Stimulated activated CD4-positive, alpha-beta T cell treated with anti-CD3 and anti-CD28 coated beads, TNF-alpha, amount 100 ng/mL, for 48 hours (primary cell): ENCODE results near the gene EIF4A3.
"Not testable (repeated sequence)": the region's sequence is repeated elsewhere in the genome, so short reads cannot be mapped to it uniquely, and the experiment has no call there.

Experiments
- DNase-seq, 3 donors: peaks; one replicate each; pipeline ENCODE4 v3.0.0-alpha.2; 2020; ENCODE audit warnings: low read depth in 3 of 3

EIF4A3 gene

DNA sequence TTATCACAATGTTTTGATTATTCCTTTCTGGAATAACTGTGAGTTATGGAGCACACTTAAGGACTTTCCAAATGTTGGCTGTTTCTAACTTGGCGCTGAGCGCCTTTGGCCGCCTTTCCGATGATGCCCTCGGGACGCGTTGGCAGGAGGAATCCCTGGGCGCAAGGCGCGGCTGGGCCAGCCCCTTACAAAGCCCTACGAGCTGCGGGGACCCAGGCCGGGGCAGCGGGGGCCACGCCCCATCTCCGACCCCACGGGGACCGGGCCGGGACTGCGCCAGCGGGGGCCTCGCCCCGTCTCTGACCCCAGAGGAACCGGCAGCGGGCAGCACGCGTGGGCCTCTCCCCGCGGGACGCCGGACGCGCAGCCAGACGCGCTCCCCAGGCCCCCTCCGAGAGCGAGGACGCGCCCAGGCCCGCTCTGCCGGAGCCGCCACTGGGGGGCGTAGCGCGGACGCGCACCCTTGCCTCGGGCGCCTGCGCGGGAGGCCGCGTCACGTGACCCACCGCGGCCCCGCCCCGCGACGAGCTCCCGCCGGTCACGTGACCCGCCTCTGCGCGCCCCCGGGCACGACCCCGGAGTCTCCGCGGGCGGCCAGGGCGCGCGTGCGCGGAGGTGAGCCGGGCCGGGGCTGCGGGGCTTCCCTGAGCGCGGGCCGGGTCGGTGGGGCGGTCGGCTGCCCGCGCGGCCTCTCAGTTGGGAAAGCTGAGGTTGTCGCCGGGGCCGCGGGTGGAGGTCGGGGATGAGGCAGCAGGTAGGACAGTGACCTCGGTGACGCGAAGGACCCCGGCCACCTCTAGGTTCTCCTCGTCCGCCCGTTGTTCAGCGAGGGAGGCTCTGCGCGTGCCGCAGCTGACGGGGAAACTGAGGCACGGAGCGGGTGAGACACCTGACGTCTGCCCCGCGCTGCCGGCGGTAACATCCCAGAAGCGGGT, 45.6 kb downstream of the EIF4A3 start, which contains the start of gene GAA:
TSS of gene GAA (plus strand) at position 571 of the 935 bp plus-strand sequence. CDS start 3,006 bp downstream, outside the sequence.
- DNase-seq, result peak; percentile 71 to 81 (median 71)

GRCh38 chr17:80100035-80100323, 46.9 kb downstream of the EIF4A3 start:
- DNase-seq, result no peak

DNA sequence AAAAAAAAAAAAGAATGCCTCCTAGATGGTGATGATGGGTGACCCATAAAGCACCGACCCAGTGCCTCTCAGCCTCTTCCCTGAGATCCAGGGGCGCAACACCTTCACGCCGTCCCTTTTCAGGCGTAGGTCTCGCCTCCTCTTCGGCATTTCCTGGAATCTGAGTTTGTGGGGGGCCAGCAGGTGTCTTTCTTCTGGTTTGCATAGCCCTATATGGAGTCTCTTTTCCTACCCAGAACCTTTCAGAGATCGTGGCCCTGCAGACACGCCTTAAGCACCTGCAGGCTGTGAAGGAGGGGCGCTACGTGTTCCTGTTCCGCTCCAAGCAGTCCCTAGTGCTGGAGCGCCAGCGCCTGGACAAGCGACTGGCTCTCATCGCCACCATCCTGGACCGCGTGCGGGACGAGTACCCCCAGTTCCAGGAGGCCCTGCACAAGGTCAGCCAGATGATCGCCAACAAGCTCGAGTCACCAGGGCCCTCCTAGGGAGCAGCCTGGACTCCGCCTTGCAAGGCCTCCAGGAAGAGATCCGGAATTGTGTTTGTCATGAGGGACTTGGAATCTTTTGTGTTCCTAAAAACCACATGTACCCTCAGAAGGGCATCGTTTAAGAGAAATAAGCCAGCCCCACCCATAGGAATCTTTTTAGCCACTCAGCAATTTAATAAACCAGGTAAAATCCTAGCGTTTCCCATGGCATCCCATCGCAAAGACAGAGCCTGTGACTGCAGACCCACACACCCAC, 47.5 kb downstream of the EIF4A3 start:
- DNase-seq, result no peak

DNA sequence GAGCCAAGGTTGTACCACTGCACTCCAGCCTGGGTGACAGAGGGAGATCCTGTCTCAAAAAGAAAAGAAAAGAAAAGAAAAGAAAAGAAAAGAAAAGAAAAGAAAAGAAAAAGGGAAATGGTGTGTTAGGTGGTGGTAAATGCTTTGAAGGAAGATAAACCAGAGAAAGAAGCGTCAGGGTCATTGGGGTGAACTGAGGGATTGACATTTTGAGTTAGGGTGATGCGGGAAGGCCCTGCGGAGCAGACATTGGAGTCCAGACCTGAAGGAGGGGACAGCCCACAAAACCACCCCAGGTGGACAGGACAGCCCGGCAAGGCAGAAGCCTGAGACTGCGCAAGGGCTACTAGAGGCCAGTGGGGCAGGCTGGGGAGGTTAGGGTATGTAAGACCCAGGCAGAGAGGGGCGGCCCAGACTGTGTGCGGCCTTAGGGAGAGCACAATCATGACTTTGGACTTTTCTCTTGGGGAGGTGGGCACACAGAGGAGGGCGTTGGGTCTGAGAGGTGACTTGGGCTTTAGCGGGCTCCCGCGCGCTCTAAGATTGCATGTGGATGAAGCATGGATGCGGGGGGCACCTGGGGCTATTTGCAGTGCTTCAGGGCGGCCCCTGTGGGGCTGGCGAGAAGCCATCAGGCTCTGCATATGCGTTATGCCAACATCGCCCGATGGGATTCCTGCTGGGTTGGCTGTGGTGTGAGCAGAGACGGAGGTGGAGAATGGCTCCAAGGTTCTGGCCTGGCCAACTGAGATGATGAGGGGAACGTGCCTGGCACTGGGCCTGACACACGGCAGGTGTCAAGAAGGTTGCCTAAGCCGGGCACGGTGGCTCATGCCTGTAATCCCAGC, 48.9 kb downstream of the EIF4A3 start:
- DNase-seq, result no peak

- no peak for DNase-seq
Observed at GRCh38 chr17:80097127-80097621, 49.8 kb downstream of the EIF4A3 start.

DNA sequence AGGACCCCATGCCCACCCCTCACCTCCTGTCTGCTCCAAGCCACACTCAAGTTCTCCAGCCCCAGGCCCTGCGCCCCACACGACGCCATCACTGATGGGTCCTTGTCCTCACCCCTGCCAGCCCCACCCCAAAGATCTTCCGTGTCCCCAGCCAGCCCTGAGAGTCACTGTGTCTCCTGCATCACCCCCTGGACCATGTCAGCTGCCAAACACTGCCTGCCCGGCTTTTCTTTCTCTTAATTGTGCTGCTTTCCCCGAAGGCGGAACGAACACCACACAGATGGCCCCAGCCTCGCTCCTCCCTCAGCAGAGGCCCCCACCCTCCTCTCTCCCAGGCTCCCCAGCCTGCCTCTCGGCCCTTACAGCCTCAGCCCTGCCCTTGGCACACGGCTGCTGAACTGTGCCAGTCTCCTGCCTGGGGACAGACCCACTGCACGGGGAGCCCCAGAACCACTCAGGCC, 50.3 kb downstream of the EIF4A3 start:
- DNase-seq, result no peak

DNA sequence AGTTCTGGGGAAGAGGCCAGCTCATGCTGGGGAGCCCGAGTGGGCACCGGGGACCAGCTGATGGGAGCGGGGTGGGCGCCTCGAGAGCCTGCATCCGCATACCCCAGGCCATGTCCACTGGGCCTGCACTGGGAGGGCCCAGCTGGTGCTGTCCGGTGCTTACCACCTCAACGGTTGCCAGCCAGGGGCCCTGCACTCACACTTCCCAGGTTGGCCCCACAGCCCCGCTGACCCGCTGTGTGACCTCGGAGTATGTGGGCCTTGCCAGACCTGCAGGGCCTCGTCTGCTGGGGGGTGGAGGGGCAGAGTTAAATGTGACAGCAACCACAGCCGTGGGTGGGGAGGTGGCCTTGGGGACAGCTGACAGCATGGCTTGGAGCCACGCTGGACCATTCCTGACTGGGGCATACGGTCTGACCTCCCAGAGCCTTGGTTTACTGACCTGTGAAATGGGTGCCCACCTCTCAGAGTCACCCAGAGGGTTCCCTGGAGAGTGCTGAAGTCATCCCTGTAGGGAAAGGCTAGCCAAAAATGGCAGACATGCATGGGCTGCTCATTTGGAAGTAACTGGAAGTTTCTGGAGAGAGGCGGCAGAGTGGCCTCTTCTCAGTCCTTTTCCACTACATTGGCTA, 51.0 kb downstream of the EIF4A3 start:
- DNase-seq, result no peak

DNA sequence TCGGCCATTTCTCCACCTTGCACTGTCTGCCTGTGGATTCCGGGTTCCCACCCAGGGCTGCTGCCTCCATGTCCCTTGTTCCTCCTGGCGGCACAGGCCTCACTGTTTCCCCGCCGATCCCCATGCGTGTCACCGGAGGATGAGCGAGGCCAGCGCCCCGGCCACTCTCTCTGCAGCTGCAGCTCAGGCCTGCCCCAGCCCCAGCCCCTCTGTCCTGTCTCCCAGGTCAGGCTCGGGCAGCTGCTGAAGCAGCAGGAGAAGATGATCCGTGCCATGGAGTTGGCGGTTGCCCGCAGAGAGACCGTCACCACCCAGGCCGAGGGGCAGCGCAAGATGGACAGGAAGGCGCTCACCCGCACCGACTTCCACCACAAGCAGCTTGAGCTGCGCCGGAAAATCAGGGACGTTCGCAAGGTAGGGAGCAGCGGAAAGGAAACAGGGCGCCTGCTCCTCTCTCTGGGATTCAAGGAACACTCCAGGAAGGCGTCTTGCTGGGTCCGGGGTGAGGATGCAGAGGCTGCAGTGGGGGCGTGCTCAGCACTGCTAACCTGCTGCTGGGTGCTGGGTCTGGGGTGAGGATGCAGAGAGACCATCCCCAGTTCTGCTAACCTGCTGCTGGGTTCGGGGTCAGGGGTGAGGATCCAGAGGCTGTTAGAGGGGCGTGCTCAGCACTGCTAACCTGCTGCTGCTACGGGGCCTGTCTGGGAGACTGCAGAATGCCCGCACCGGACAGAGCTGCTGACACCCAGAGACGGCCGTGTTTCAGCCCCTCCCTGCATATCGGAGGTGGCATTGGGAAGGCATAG, 51.7 kb downstream of the EIF4A3 start:
- DNase-seq, result no peak

DNA sequence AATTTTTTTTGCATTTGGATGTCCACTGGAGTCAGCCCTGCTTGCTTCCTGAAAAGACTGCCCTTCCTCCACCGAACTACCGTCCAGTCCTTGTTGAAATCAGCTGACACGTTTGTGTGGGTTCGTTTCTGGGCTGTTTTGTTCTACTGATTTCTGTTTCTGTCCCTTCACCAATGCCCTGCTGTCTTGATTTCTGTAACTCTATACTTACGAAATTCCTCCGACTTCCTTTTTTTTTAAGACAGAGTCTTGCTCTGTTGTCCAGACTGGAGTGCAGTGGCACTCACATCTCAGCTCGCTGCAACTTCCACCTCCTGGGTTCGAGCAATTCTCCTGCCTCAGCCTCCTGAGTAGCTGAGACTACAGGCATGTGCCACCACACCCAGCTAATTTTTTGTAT, 54.0 kb downstream of the EIF4A3 start:
- no peak for DNase-seq

- DNase-seq, result no peak
Observed at GRCh38 chr17:80091376-80091775, 55.6 kb downstream of the EIF4A3 start.

- DNase-seq, result not testable (repeated sequence)
Observed at GRCh38 chr17:80090164-80090563, 56.8 kb downstream of the EIF4A3 start.

DNA sequence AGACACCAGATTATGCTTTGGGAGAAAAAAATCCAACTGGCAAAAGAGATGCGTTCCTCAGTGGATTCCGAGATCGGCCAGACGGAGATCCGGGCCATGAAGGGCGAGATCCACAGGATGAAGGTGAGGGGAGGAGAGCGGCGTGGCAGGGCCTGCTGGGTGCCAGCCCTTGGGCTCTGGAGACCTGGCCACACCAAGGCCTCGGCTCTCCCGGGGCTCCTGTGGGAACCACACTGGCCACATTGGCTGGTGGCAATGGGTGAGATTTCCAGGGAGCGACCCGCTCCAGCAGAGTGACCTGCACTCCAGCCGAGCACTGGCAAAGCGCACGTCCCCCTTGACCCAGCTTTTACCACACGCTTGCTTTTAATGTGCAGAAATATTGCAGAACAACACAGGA, 57.2 kb downstream of the EIF4A3 start:
- no peak for DNase-seq

DNA sequence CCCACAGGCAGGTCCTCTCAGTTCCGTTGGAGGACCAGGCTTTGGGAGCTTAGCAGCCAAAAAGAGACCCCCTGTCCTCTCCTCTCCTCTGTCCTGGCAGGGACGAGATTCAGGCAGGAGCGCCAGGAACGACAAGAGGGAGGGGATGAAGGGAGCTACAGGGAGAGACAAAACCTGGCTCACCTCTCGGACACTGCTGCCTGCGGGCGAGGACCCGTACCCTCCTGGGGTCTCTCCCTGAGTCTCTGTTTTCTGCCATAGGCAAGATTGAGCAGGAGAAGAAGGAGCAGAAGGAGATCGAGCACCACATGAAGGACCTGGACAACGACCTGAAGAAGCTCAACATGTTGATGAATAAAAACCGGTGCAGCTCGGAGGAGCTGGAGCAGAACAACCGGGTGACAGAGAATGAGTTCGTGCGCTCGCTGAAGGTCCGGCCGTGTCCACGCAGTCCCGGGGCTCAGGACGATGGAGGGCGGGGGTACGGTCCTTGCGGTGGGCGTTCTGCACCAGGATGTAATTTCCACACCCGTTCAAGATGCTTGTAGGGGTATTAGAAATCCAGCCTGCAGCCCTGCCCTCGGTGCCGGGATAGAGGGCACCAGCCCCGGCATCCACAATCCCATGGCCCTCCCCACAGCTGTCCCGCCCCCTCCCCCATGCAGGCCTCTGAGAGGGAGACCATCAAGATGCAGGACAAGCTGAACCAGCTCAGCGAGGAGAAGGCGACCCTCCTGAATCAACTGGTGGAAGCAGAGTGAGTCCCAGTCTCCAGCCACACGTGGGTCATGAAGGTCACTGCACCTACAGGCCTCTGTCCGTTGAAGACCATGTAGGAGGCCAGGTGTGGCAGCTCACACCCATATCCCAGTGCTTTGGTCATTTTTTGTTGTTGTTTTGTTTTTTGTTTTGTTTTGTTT, 59.3 kb downstream of the EIF4A3 start:
- no peak for DNase-seq

DNA sequence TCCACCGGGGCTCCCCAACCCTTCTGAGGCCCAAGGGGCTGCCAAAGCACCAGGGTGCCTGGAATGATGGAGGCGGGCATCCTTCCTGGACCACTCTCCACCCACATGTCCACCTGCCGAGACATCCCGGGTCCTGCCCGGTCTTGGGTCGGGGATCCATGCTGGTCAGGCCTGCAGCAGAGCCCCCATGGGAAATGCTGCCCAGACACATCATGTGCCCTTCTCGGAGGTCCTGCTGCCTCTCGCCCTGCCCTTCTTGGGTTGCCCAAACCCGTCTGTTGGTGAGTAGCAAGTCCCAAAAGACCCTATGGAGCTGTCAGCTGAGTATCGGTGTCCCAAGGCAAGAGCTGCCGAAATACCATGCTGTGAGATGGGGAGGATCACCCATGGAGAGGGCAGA, 60.3 kb downstream of the EIF4A3 start:
- DNase-seq, result no peak

- no peak for DNase-seq
Observed at GRCh38 chr17:80086081-80086480, 60.8 kb downstream of the EIF4A3 start.

DNA sequence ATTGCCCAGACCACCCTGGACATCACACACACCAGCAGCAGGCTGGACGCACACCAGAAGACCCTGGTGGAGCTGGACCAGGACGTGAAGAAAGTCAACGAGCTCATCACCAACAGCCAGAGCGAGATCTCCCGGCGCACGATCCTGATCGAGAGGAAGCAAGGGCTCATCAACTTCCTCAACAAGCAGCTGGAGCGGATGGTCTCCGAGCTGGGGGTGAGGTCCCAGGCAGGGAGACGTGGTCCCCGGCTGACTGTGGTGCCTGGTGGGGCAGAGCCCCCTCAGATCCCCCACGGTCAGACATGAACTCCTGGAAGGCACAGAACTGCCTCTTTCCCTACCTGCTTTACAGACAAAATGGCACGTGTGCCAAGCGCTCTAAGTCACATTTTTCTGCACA, 62.2 kb downstream of the EIF4A3 start:
- DNase-seq, result no peak
